AG08396 (cell line): ENCODE data around the gene CRBN.

Experiments used
- DNase-seq: peaks from one replicate; pipeline ENCODE4 v3.0.0; 2012; ENCODE audit warnings: low spot score, mixed read lengths

The CRBN gene

DNA sequence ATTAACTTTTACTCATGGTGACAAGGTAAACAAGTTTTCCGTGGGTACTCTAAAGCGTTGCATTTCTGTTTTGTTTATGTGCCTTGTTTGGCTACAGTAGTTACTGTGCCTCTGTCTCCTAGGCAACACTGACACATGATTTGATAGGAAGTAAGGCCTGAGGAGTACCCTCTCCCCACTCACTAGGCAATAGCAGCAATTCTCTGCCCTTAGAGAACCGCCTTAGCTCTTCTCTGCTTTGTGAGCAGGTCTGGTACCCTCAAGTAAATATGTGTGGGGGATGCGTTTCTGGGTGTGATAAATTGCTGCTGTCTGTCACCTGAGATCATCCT lies 69.2 kb downstream of the CRBN start, which contains the start of gene IL5RA:
Gene IL5RA (minus strand): TSS at position 76 of the 332 bp plus-strand sequence. CDS start 5,390 bp downstream, outside the sequence.
- peak; percentile 11 for DNase-seq

- no peak for DNase-seq
Observed at GRCh38 chr3:3109407-3110298, 69.8 kb downstream of the CRBN start.

DNA sequence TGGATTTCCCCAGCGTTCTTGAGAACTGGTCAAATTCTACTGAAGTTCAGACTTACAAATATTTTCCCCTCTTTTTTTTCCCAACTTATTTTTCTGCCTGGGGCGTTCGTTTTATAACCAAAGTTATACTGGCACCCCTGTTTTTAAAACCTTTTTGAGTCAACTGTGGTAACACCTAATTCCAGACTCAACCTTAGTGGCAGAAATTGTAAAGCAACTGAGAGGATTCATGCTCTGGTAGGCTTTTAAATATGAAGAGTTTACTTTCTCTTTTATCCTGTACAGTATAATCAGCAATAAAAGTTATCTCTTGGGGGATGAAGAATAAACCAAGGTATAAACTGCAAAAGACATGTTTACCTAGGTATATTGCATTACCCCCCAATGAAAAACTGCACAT lies 71.6 kb downstream of the CRBN start:
- no peak for DNase-seq

DNA sequence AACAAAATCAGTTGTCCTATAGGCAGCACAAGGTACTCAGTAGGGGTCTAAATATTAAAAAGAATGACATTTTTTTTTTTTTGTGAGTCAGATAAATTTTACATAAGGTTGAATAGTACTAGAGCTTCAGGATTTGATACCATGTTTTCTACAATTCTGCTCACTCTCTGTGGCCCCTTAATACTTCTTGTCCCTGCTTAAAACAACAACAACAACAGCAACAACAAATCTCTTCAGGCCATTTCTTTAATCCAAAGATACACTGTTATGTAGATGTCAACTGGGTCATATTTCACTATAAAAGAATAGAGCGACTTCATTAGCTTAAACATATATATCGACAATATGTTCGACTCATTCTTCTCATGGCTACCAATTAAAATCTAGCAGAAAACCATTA lies 72.3 kb downstream of the CRBN start:
- DNase-seq = no peak

DNA sequence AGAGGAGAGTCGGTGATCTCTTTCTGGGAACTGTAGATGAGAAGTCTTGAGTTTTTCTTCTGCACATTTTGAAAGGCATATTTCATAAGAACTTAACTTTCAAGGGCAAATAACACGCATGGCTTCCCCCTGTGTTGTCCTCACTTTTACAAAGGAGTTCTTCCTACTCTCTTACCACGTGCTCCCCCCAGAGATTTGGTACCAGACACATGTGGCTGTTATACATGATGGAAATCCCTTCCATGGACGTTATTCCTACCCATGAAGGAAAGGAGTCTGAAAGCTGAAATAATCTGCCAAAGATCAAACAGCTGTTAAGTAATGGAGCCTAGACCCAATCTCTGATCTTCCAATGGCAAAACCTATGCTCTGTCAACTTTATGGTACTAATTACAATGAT lies 73.7 kb downstream of the CRBN start:
- no peak for DNase-seq

DNA sequence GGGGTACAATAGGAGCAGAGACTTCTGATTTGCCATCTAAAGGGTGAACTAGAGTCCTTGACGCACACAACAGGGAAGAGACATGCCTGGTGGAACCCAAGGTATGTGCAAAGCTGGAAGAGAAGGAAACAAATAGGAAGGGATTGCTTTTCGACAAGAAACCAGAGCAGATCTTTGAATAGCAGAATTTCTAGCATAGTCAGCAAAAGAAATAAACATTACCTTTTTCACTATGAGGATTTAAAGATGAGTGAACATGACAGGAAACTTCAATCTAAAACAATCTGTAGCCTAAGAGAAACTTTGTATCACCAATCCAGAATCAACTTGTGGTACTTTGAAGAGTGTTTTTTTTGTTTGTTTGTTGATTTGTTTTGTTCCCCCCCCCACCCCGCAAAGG lies 74.2 kb downstream of the CRBN start:
- no peak for DNase-seq

- DNase-seq = no peak
Observed at GRCh38 chr3:3102751-3103150, 76.7 kb downstream of the CRBN start.

DNA sequence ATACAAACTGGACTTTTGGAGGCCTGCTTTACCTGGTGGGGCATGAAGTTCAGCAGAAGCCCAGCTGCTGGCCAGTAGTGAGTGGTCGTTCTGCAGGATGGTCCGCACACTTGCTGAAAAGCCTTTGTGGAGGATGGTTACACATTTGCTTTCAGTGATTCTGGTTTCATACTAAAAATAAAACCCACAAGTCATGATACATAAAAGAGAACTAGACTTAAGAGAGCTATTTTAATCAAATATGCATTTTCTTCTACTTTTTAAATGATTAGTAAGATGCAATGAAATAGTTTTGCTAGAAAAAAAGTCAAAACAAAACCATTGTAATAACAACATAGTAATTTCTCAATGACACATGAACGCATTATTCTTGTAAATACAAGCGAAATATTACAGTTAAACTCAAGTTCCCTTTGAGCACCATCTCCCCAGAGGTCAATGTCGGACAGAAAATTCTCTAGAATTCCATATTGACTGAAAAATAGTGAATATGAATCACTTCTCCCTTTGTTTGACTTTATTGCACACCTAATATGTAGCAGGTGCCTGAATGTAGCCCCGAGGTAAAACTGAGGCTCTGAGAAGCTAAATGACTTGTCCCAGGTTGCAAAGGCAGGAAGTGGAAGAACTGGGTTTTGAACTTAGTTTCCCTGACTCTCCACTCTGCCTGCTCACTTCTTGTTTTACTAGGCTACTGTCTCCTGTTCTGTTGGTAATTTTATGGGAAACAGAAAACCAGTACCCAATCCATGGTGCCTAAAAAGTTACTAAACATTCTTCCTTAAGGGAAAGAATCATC lies 77.6 kb downstream of the CRBN start:
- DNase-seq = no peak
